Measurements from ENCODE around the gene CCNF.

DNA sequence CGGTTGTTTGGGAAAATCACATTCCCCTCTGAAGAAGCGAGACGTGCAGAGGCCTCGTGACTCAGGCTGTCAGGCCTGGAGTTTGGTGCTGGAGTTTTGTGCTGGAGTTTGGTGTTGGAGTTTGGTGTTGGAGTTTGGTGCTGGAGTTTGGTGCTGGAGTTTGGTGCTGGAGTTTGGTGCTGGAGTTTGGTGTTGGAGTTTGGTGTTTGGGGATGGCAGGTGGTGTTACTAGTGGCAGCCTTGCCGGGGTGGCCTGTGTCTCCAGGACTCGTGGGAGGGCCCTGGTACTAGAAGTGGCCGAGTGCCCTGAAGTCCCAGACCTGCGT, 58.2 kb downstream of the CCNF start:
- TF ChIP-seq, protein P1, sequence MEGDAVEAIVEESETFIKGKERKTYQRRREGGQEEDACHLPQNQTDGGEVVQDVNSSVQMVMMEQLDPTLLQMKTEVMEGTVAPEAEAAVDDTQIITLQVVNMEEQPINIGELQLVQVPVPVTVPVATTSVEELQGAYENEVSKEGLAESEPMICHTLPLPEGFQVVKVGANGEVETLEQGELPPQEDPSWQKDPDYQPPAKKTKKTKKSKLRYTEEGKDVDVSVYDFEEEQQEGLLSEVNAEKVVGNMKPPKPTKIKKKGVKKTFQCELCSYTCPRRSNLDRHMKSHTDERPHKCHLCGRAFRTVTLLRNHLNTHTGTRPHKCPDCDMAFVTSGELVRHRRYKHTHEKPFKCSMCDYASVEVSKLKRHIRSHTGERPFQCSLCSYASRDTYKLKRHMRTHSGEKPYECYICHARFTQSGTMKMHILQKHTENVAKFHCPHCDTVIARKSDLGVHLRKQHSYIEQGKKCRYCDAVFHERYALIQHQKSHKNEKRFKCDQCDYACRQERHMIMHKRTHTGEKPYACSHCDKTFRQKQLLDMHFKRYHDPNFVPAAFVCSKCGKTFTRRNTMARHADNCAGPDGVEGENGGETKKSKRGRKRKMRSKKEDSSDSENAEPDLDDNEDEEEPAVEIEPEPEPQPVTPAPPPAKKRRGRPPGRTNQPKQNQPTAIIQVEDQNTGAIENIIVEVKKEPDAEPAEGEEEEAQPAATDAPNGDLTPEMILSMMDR (IDR thresholded peaks at IDR 0.05): no peak
- no peak for TF ChIP-seq POLR2A (IDR thresholded peaks at IDR 0.05)

Data from thyroid gland (tissue), 4 donors.